Lower leg skin (tissue), 3 donors: ENCODE data around the gene PDXP.

ENCODE experiments used
- POLR2A ChIP-seq, 2 donors: fragments of 450-650 bp; IDR thresholded peaks; one replicate each; pipeline ENCODE4 v1.6.1; 2016 to 2017; ENCODE audit warnings: antibody characterized with exemption in 2 of 2, mild to moderate bottlenecking in 1 of 2, moderate library complexity in 1 of 2
- TF ChIP-seq, protein P1 (sequence below), 3 donors: fragments of 450-650 bp; IDR thresholded peaks; one replicate each; pipeline ENCODE4 v1.5.1; 2016; ENCODE audit warnings: antibody characterized with exemption in 3 of 3, mild to moderate bottlenecking in 3 of 3, moderate library complexity in 2 of 3

DNA sequence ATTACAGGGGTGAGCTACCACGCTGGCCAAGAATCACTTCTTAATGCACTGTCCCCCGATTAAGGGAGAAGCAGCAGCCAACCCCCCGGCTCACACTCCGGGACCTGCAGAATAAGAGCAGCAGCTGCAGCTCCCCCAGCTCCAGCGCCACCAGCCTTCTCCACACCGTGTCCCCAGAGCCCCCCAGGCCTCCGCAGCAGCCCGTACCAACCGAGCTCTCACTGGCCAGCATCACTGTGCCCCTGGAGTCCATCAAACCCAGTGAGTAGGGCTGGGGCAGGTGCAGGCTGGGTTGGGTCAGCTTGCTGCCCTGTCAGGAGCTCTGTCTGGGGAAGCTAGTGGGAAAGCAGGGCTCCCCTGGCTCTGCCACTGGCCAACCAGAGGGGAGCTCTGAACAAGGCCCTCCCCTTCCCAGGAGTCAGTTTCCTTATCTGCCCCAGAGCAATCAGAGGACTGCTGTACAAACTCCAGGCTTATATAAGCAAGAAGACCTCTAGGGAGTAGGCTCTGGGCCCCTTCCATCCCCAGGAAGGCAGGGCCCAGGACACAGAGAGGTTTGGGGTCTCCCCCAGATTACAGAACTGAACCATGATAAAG, 27.6 kb upstream of the PDXP start:
- TF ChIP-seq, protein P1, sequence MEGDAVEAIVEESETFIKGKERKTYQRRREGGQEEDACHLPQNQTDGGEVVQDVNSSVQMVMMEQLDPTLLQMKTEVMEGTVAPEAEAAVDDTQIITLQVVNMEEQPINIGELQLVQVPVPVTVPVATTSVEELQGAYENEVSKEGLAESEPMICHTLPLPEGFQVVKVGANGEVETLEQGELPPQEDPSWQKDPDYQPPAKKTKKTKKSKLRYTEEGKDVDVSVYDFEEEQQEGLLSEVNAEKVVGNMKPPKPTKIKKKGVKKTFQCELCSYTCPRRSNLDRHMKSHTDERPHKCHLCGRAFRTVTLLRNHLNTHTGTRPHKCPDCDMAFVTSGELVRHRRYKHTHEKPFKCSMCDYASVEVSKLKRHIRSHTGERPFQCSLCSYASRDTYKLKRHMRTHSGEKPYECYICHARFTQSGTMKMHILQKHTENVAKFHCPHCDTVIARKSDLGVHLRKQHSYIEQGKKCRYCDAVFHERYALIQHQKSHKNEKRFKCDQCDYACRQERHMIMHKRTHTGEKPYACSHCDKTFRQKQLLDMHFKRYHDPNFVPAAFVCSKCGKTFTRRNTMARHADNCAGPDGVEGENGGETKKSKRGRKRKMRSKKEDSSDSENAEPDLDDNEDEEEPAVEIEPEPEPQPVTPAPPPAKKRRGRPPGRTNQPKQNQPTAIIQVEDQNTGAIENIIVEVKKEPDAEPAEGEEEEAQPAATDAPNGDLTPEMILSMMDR (IDR thresholded peaks at IDR 0.05), result no peak
- no peak for TF ChIP-seq POLR2A (IDR thresholded peaks at IDR 0.05)
